BJ (cell line): ENCODE results near the gene TBX20. TPM values are rescaled to one million over a fixed set of nuclear protein-coding genes. Genes with fewer than 3 reads are reported as not detected.
"Not testable (repeated sequence)": the region's sequence is repeated elsewhere in the genome, so short reads cannot be mapped to it uniquely, and the experiment has no call there.

Experiments
- CTCF ChIA-PET: fragments of 350-600 bp; formaldehyde crosslinking; extraction: SDS; loops from one replicate; lab custom pipeline; 2021; ENCODE audit warnings: antibody characterized with exemption, inconsistent platforms; lab: Yijun Ruan, JAX
- POLR2A ChIA-PET: fragments of 300-600 bp; sonication (Branson Sonifier 250); formaldehyde crosslinking; extraction: SDS; loops from one replicate; lab custom pipeline; 2021; ENCODE audit warnings: antibody characterized with exemption; lab: Charles Lee
- DNase-seq: peaks from one replicate; pipeline ENCODE4 v3.0.0-alpha.2; 2011; ENCODE audit warnings: low read depth
- H3K27me3 ChIP-seq: 2 replicates; pipeline ENCODE4 v1.6.0; 2011; ENCODE audit warnings: low read length; ENCODE audit not compliant: control insufficient read depth, insufficient read depth
- H3K36me3 ChIP-seq: 2 replicates; pipeline ENCODE4 v1.5.1; 2011; ENCODE audit warnings: low read length; ENCODE audit not compliant: control insufficient read depth, insufficient read depth
- H3K4me3 ChIP-seq: 2 replicates; pipeline ENCODE4 v1.5.1; 2011; ENCODE audit warnings: low read depth, mild to moderate bottlenecking, control low read depth, low read length
- CTCF ChIP-seq: IDR thresholded peaks from 2 replicates; pipeline ENCODE4 v1.5.1; 2011; ENCODE audit warnings: low read depth, mild to moderate bottlenecking, control low read depth, inconsistent platforms, low read length, moderate library complexity; ENCODE audit not compliant: insufficient read depth
- polyA plus RNA-seq: library from polyadenylated mRNA; depleted of rRNA; stranded (reverse); fragments of >200 nt; gene quantifications from 2 replicates; pipeline ENCODE4 v1.2.3, GENCODE V29; 2011

TBX20 gene
- polyA plus RNA-seq, 1 experiment: not detected

GRCh38 chr7:35246819-35247218 lies 7.1 kb downstream of the TBX20 start:
- TF ChIP-seq CTCF: no peak
- Histone ChIP-seq H3K27me3 (peaks cover 18% of the 10 kb centered on the region), H3K4me3 (no peak overlapping the region), H3K36me3 (no peaks in the 10 kb centered on the region)
- POLR2A ChIA-PET: no interaction called here
- DNase-seq: no peak
- CTCF ChIA-PET: interaction anchor here (1.2 kb wide), 1 partner anchor 379 kb away, joined by 3 read pairs; no protein-coding TSS in a partner anchor

GRCh38 chr7:35241884-35242283 lies 12.0 kb downstream of the TBX20 start:
- POLR2A ChIA-PET: no interaction called here
- CTCF ChIA-PET: no interaction called here
- no peak for TF ChIP-seq CTCF
- DNase-seq: no peak
- no peaks in the 10 kb centered on the region for H3K27me3 ChIP-seq
- no peaks in the 10 kb centered on the region for H3K36me3 ChIP-seq
- H3K4me3 ChIP-seq: no peak overlapping the region

- Histone ChIP-seq H3K4me3 (no peak overlapping the region), H3K36me3 (no peaks in the 10 kb centered on the region), H3K27me3 (no peaks in the 10 kb centered on the region)
- no peak for DNase-seq
- ChIA-PET CTCF (no interaction called here), POLR2A (no interaction called here)
- TF ChIP-seq CTCF: no peak
Measured at GRCh38 chr7:35241436-35241835, 12.5 kb downstream of the TBX20 start.

- H3K36me3 ChIP-seq, POLR2A ChIA-PET, H3K4me3 ChIP-seq, H3K27me3 ChIP-seq, DNase-seq, CTCF ChIA-PET: not testable (repeated sequence)
Measured at GRCh38 chr7:35241008-35241407, 12.9 kb downstream of the TBX20 start.

- H3K27me3 ChIP-seq, POLR2A ChIA-PET, DNase-seq, H3K36me3 ChIP-seq, H3K4me3 ChIP-seq, CTCF ChIA-PET: not testable (repeated sequence)
Measured at GRCh38 chr7:35238456-35238855, 15.4 kb downstream of the TBX20 start.

- POLR2A ChIA-PET: no interaction called here
- CTCF ChIA-PET: no interaction called here
- no peaks in the 10 kb centered on the region for H3K27me3 ChIP-seq
- no peak for DNase-seq
- no peak for TF ChIP-seq CTCF
- no peaks in the 10 kb centered on the region for H3K36me3 ChIP-seq
- no peak overlapping the region for H3K4me3 ChIP-seq
Measured at GRCh38 chr7:35232994-35233393, 20.9 kb downstream of the TBX20 start.

- POLR2A ChIA-PET, H3K27me3 ChIP-seq, CTCF ChIA-PET, H3K36me3 ChIP-seq, DNase-seq, H3K4me3 ChIP-seq: not testable (repeated sequence)
Measured at GRCh38 chr7:35231221-35231620, 22.7 kb downstream of the TBX20 start.

GRCh38 chr7:35229116-35229780 lies 24.7 kb downstream of the TBX20 start:
- CTCF ChIA-PET: not testable (repeated sequence)

GRCh38 chr7:35228496-35229051 lies 25.3 kb downstream of the TBX20 start:
- H3K4me3 ChIP-seq, H3K36me3 ChIP-seq, POLR2A ChIA-PET, CTCF ChIA-PET, H3K27me3 ChIP-seq, DNase-seq: not testable (repeated sequence)

More at GRCh38 chr7:35229116-35229780, 24.7 kb downstream of the TBX20 start:
- DNase-seq, H3K27me3 ChIP-seq, H3K36me3 ChIP-seq, H3K4me3 ChIP-seq, POLR2A ChIA-PET: not testable (repeated sequence)
